ENCODE results near the gene NTMT2. TPM values are rescaled to one million over a fixed set of nuclear protein-coding genes. Genes with fewer than 3 reads are reported as not detected.

The NTMT2 gene
- total and polyA plus RNA-seq, 2 donors (not counting 1 experiment from before 2014, with no cell fraction given), result not detected

DNA sequence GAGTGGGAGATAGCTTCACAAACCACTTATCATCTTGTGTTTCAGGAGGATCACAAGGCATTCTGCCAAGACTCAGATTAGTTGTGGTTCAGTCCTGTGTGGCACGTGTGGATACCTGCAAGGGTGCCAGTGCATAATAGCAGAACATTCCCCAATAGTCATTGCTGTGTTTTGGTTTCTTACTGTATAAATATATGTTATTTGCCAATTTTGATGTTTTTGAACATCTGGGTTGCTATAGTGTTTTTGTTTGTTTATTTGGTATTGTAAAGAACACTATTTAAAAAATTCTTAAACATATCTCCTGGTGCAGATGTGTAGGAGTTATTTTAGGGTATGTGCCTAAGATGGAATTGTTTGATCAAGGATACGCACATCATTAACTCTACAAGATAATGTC is 5.4 kb upstream of the NTMT2 start:
- ChIA-PET CTCF (no interaction called here), POLR2A (no interaction called here)
- intact Hi-C loops (cut with micrococcal nuclease), result no loop called here
- H2AFZ ChIP-seq (ENCODE audit: insufficient read depth, low read depth, low read length, poor library complexity, severe bottlenecking), result no peak overlapping the region
- no peaks in the 10 kb centered on the region for H4K20me1 ChIP-seq (ENCODE audit: control insufficient read depth, insufficient read depth, low read length, poor library complexity, severe bottlenecking)
- no peak for TF ChIP-seq EZH2 (IDR thresholded peaks at IDR 0.05; ENCODE audit: borderline replicate concordance, insufficient read depth, low read depth, low read length, poor library complexity, severe bottlenecking)
- TF ChIP-seq, protein P1, sequence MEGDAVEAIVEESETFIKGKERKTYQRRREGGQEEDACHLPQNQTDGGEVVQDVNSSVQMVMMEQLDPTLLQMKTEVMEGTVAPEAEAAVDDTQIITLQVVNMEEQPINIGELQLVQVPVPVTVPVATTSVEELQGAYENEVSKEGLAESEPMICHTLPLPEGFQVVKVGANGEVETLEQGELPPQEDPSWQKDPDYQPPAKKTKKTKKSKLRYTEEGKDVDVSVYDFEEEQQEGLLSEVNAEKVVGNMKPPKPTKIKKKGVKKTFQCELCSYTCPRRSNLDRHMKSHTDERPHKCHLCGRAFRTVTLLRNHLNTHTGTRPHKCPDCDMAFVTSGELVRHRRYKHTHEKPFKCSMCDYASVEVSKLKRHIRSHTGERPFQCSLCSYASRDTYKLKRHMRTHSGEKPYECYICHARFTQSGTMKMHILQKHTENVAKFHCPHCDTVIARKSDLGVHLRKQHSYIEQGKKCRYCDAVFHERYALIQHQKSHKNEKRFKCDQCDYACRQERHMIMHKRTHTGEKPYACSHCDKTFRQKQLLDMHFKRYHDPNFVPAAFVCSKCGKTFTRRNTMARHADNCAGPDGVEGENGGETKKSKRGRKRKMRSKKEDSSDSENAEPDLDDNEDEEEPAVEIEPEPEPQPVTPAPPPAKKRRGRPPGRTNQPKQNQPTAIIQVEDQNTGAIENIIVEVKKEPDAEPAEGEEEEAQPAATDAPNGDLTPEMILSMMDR (IDR thresholded peaks at IDR 0.05), result no peak
- H3K4me1 ChIP-seq (ENCODE audit: control insufficient read depth in 2 of 2, insufficient read depth in 2 of 2, low read length in 2 of 2), result no peaks in the 10 kb centered on the region
- H3K4me2 ChIP-seq (replicated peaks; ENCODE audit: low read depth, low read length, poor library complexity, severe bottlenecking), result no peak overlapping the region
- DNase-seq (no peak), ATAC-seq (ENCODE audit: low read depth) (no peak)
- H3K4me1 Mint-ChIP-seq, result no peaks in the 10 kb centered on the region
- no peak overlapping the region for H3K27ac ChIP-seq (ENCODE audit: low read length in 2 of 2)
- WGBS (ENCODE audit: insufficient coverage), result no CpG with 5 or more reads among the region's 2 CpGs
- H3K27me3 ChIP-seq (replicated peaks in 1 of 4; ENCODE audit: control extremely low read depth in 1 of 4, control insufficient read depth in 3 of 4, insufficient read depth in 4 of 4, low read length in 3 of 4), result no peaks in the 10 kb centered on the region
- H3K36me3 ChIP-seq (replicated peaks in 1 of 2; ENCODE audit: control extremely low read depth in 1 of 2, control insufficient read depth in 1 of 2, extremely low read depth in 1 of 2, insufficient read depth in 2 of 2, low read length in 1 of 2), result no peaks in the 10 kb centered on the region
- no peak overlapping the region for H3K4me3 ChIP-seq (ENCODE audit: control extremely low read depth in 1 of 5, extremely low read depth in 1 of 5, insufficient read depth in 1 of 5, low read depth in 2 of 5, low read length in 4 of 5)
- H3K9me3 Mint-ChIP-seq (ENCODE audit: insufficient read depth), result peaks cover 4% of the 10 kb centered on the region
- H3K9ac ChIP-seq (ENCODE audit: low read length), result no peak overlapping the region
- H3K9me3 ChIP-seq (ENCODE audit: control extremely low read depth in 1 of 3, control insufficient read depth in 2 of 3, insufficient read depth in 1 of 3, low read length in 2 of 3), result no peaks in the 10 kb centered on the region
- H3K27ac Mint-ChIP-seq, result no peak overlapping the region
- peaks cover 6% of the 10 kb centered on the region for H3K27me3 Mint-ChIP-seq
- H3K4me3 Mint-ChIP-seq, result no peak overlapping the region
- H3K79me2 ChIP-seq (ENCODE audit: control insufficient read depth, insufficient read depth, low read length), result no peaks in the 10 kb centered on the region

DNA sequence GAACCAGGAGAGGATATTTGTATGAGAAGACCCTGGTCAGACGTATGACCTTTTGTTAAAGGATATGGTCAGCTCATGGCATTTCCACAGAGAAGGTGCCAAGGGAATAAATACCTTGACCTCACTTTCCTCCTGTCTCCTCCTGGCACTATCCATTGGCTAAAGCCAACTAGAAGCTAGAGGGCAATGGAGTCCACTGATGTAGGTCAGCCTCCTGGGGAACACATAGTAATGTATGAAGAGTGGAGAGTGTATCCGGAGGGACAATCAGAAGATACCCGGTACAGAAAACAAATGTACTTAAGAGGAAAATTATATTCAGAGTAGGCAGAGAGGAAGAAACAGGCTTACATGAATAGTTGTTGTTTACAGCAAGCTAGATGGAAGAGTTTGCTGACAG is 698 bp upstream of the NTMT2 start:
- Histone ChIP-seq H3K9me3 (ENCODE audit: control extremely low read depth in 1 of 3, control insufficient read depth in 2 of 3, insufficient read depth in 1 of 3, low read length in 2 of 3) (no peaks in the 10 kb centered on the region), H3K27me3 (replicated peaks in 1 of 4; ENCODE audit: control extremely low read depth in 1 of 4, control insufficient read depth in 3 of 4, insufficient read depth in 4 of 4, low read length in 3 of 4) (no peaks in the 10 kb centered on the region), H3K4me1 (ENCODE audit: control insufficient read depth in 2 of 2, insufficient read depth in 2 of 2, low read length in 2 of 2) (no peaks in the 10 kb centered on the region), H4K20me1 (ENCODE audit: control insufficient read depth, insufficient read depth, low read length, poor library complexity, severe bottlenecking) (no peaks in the 10 kb centered on the region), H3K4me2 (replicated peaks; ENCODE audit: low read depth, low read length, poor library complexity, severe bottlenecking) (no peak overlapping the region), H3K79me2 (ENCODE audit: control insufficient read depth, insufficient read depth, low read length) (no peaks in the 10 kb centered on the region), H3K27ac (ENCODE audit: low read length in 2 of 2) (no peak overlapping the region), H3K9ac (ENCODE audit: low read length) (no peak overlapping the region), H2AFZ (ENCODE audit: insufficient read depth, low read depth, low read length, poor library complexity, severe bottlenecking) (no peak overlapping the region), H3K36me3 (replicated peaks in 1 of 2; ENCODE audit: control extremely low read depth in 1 of 2, control insufficient read depth in 1 of 2, extremely low read depth in 1 of 2, insufficient read depth in 2 of 2, low read length in 1 of 2) (no peaks in the 10 kb centered on the region), H3K4me3 (ENCODE audit: control extremely low read depth in 1 of 5, extremely low read depth in 1 of 5, insufficient read depth in 1 of 5, low read depth in 2 of 5, low read length in 4 of 5) (no peak overlapping the region)
- Mint-ChIP-seq H3K9me3 (ENCODE audit: insufficient read depth) (peaks cover 4% of the 10 kb centered on the region), H3K27me3 (peaks cover 11% of the 10 kb centered on the region), H3K4me3 (no peak overlapping the region), H3K4me1 (no peaks in the 10 kb centered on the region), H3K27ac (no peak overlapping the region)
- CTCF ChIA-PET, result no interaction called here
- intact Hi-C loops (cut with micrococcal nuclease), result no loop called here
- DNase-seq (no peak), ATAC-seq (ENCODE audit: low read depth) (no peak)
- POLR2A ChIA-PET, result no interaction called here
- TF ChIP-seq, protein P1 (IDR thresholded peaks at IDR 0.05), result no peak
- TF ChIP-seq EZH2 (IDR thresholded peaks at IDR 0.05; ENCODE audit: borderline replicate concordance, insufficient read depth, low read depth, low read length, poor library complexity, severe bottlenecking), result no peak
- WGBS (ENCODE audit: insufficient coverage), result 91% methylated on average over 3 of the region's 3 CpGs
